H1 (cell line): ENCODE measurements around the gene UBE2V1. TPM values are rescaled to one million over a fixed set of nuclear protein-coding genes. Genes with fewer than 3 reads are reported as not detected.
"Not testable (repeated sequence)": the region's sequence is repeated elsewhere in the genome, so short reads cannot be mapped to it uniquely, and the experiment has no call there.

ENCODE experiments used
- CTCF ChIA-PET: fragments of 300-600 bp; sonication (Branson Sonifier 250); formaldehyde crosslinking; loops from one replicate; lab custom pipeline; 2021; ENCODE audit not compliant: partially characterized antibody; lab: Charles Lee
- POLR2A ChIA-PET: fragments of 300-600 bp; sonication (Branson Sonifier 250); formaldehyde crosslinking; loops from one replicate; lab custom pipeline; 2021; ENCODE audit warnings: inconsistent platforms; ENCODE audit not compliant: partially characterized antibody; lab: Charles Lee
- DNase-seq, 2 experiments: peaks; one replicate each; pipeline versions ENCODE4 v3.0.0 to v3.0.0-alpha.2; 2010 to 2022; ENCODE audit warnings: low spot score in 2 of 2, low read depth in 1 of 2, mixed read lengths in 1 of 2
- FAIRE-seq: peaks from 2 replicates; lab custom pipeline; 2011; peaks lifted over from hg19 to GRCh38; lab: Jason Lieb, UNC
- H2AFZ ChIP-seq: 2 replicates; pipeline ENCODE4 v1.8.1; 2012; ENCODE audit warnings: low read length, inconsistent platforms
- H2AK5ac ChIP-seq: 2 replicates; pipeline ENCODE4 v1.6.1; 2013; ENCODE audit warnings: low read depth, low read length
- H2BK120ac ChIP-seq: replicated peaks from 2 replicates; pipeline ENCODE3; 2013; ENCODE audit warnings: low read depth, low read length, inconsistent platforms
- H2BK12ac ChIP-seq: 2 replicates; pipeline ENCODE4 v1.6.1; 2013; ENCODE audit warnings: low read depth, low read length
- H2BK15ac ChIP-seq: 2 replicates; pipeline ENCODE4 v1.6.1; 2013; ENCODE audit warnings: low read length
- H2BK20ac ChIP-seq: 2 replicates; pipeline ENCODE4 v1.6.1; 2013; ENCODE audit warnings: low read length
- H2BK5ac ChIP-seq: 2 replicates; pipeline ENCODE4 v1.6.1; 2013; ENCODE audit warnings: low read depth, low read length
- H3K14ac ChIP-seq: 2 replicates; pipeline ENCODE4 v1.6.1; 2013; ENCODE audit warnings: inconsistent platforms; ENCODE audit not compliant: insufficient read length
- H3K18ac ChIP-seq: 2 replicates; pipeline ENCODE4 v1.6.1; 2013; ENCODE audit warnings: low read length; ENCODE audit errors: extremely low read depth
- H3K23ac ChIP-seq: 2 replicates; pipeline ENCODE4 v1.6.1; 2013; ENCODE audit warnings: inconsistent platforms; ENCODE audit not compliant: insufficient read length
- H3K23me2 ChIP-seq: 2 replicates; pipeline ENCODE4 v1.6.1; 2013; ENCODE audit warnings: low read depth, low read length
- H3K27ac ChIP-seq: 2 replicates; pipeline ENCODE4 v1.6.1; 2011; ENCODE audit warnings: low read depth, low read length, inconsistent platforms
- H3K27me3 ChIP-seq, 4 experiments: replicated peaks in 1 of 4; 1 replicate in 1 of 4; 2 replicates in 3 of 4; pipeline versions ENCODE4 v1.6.1 to v1.8.1; 2011 to 2013; ENCODE audit warnings: low read length in 3 of 4, mild to moderate bottlenecking in 3 of 4, inconsistent platforms in 2 of 4, mixed read lengths in 2 of 4, moderate library complexity in 1 of 4; ENCODE audit not compliant: control insufficient read depth in 3 of 4, insufficient read depth in 3 of 4; ENCODE audit errors: extremely low read depth in 1 of 4
- H3K36me3 ChIP-seq, 4 experiments: 2 replicates each; pipeline versions ENCODE4 v1.6.1 to v1.8.1; 2011 to 2013; ENCODE audit warnings: mild to moderate bottlenecking in 4 of 4, low read length in 3 of 4, moderate library complexity in 2 of 4, control low read depth in 1 of 4, inconsistent platforms in 1 of 4; ENCODE audit not compliant: insufficient read depth in 4 of 4, control insufficient read depth in 2 of 4
- H3K4ac ChIP-seq: replicated peaks from 2 replicates; pipeline ENCODE3; 2013; ENCODE audit warnings: low read length, low read depth, mixed read lengths, inconsistent platforms; ENCODE audit not compliant: insufficient read length
- H3K4me1 ChIP-seq, 4 experiments: replicated peaks in 1 of 4; 1 replicate in 1 of 4; 2 replicates in 3 of 4; pipeline versions ENCODE4 v1.6.1 to v1.8.1; 2011 to 2013; ENCODE audit warnings: low read length in 3 of 4, inconsistent platforms in 2 of 4, mixed read lengths in 1 of 4; ENCODE audit not compliant: insufficient read depth in 4 of 4, control insufficient read depth in 3 of 4
- H3K4me2 ChIP-seq, 2 experiments: 2 replicates each; pipeline versions ENCODE4 v1.6.1 to v1.8.1; 2011 to 2013; ENCODE audit warnings: low read depth in 2 of 2, low read length in 2 of 2, control low read depth in 1 of 2, inconsistent platforms in 1 of 2, mild to moderate bottlenecking in 1 of 2; ENCODE audit not compliant: insufficient read depth in 1 of 2
- H3K4me3 ChIP-seq, 4 experiments: fragments of 200-600, 300-600 bp in 1 of 4; sonication (generic), shearing (Covaris generic), sonication (Bioruptor Twin) in 1 of 4; 2 replicates each; pipeline versions ENCODE4 v1.5.1 to v1.8.1; 2011 to 2016; ENCODE audit warnings: low read length in 4 of 4, low read depth in 3 of 4, control low read depth in 2 of 4, inconsistent platforms in 2 of 4, mild to moderate bottlenecking in 2 of 4, mixed read lengths in 1 of 4, moderate library complexity in 1 of 4; ENCODE audit not compliant: insufficient read depth in 2 of 4; ENCODE audit errors: extremely low read depth in 1 of 4
- H3K56ac ChIP-seq: replicated peaks from 2 replicates; pipeline ENCODE3; 2013; ENCODE audit warnings: low read depth, mild to moderate bottlenecking, mixed read lengths, low read length, inconsistent platforms; ENCODE audit not compliant: insufficient read length
- H3K79me1 ChIP-seq: 2 replicates; pipeline ENCODE4 v1.6.1; 2013; ENCODE audit warnings: low read depth, low read length, control low read depth
- H3K79me2 ChIP-seq, 2 experiments: 2 replicates each; pipeline versions ENCODE4 v1.6.1 to v1.8.1; 2012 to 2013; ENCODE audit warnings: low read length in 2 of 2, mild to moderate bottlenecking in 2 of 2, inconsistent platforms in 1 of 2; ENCODE audit not compliant: insufficient read depth in 2 of 2, control insufficient read depth in 1 of 2
- H3K9ac ChIP-seq, 4 experiments: replicated peaks in 1 of 4; 1 replicate in 1 of 4; 2 replicates in 3 of 4; pipeline versions ENCODE4 v1.6.1 to v1.8.1; 2011 to 2013; ENCODE audit warnings: low read depth in 3 of 4, low read length in 3 of 4, control low read depth in 2 of 4, mild to moderate bottlenecking in 2 of 4, moderate library complexity in 2 of 4, inconsistent platforms in 1 of 4; ENCODE audit errors: extremely low read depth in 1 of 4
- H3K9me3 ChIP-seq, 2 experiments: 2 replicates each; pipeline versions ENCODE4 v1.6.1 to v1.8.1; 2012 to 2013; ENCODE audit warnings: mild to moderate bottlenecking in 2 of 2, moderate library complexity in 2 of 2, control low read depth in 1 of 2, inconsistent platforms in 1 of 2, low read depth in 1 of 2, low read length in 1 of 2, mixed read lengths in 1 of 2; ENCODE audit not compliant: insufficient read depth in 2 of 2
- H4K20me1 ChIP-seq, 2 experiments: replicated peaks in 1 of 2; 2 replicates each; pipeline versions ENCODE3 to v1.8.1; 2011 to 2013; ENCODE audit warnings: inconsistent platforms in 2 of 2, low read length in 2 of 2, mild to moderate bottlenecking in 1 of 2; ENCODE audit not compliant: insufficient read depth in 2 of 2, control insufficient read depth in 1 of 2
- H4K5ac ChIP-seq: 2 replicates; pipeline ENCODE4 v1.6.1; 2013; ENCODE audit warnings: low read length, low read depth, mixed read lengths, inconsistent platforms; ENCODE audit not compliant: insufficient read length
- H4K8ac ChIP-seq: 2 replicates; pipeline ENCODE4 v1.8.0; 2013; ENCODE audit warnings: mild to moderate bottlenecking, moderate library complexity, low read length, inconsistent platforms; ENCODE audit not compliant: insufficient read depth; ENCODE audit errors: extremely low read depth
- H4K91ac ChIP-seq: replicated peaks from 2 replicates; pipeline ENCODE3; 2013; ENCODE audit warnings: low read length, mixed read lengths, inconsistent platforms; ENCODE audit not compliant: insufficient read length
- WGBS, 2 experiments: shearing (Covaris generic) in 1 of 2; methylation state at CpG; one replicate each; pipeline versions ENCODE4 v1.1.6 to v1.1.7; 2013 to 2015; ENCODE audit warnings: low lambda C conversion rate in 2 of 2, mixed read lengths in 2 of 2, inconsistent platforms in 1 of 2, low coverage in 1 of 2, missing lambda C conversion rate in 1 of 2; ENCODE audit not compliant: insufficient replicate concordance in 2 of 2, insufficient coverage in 1 of 2, insufficient read length in 1 of 2; ENCODE audit errors: extremely low coverage in 1 of 2, missing lambda C conversion rate in 1 of 2; 5-methylcytosine and 5-hydroxymethylcytosine counted together
- polyA plus RNA-seq, 7 experiments: library from polyadenylated mRNA; depleted of rRNA in 3 of 7; stranded (reverse) in 5 of 7; unstranded in 2 of 7; fragments of >200 nt in 5 of 7; fragments of 200-250 nt in 2 of 7; gene quantifications; 1 replicate in 5 of 7; 2 replicates in 1 of 7; 4 replicates in 1 of 7; pipeline versions ENCODE4 v1.2.1 to v1.2.3, GENCODE V29; 2011 to 2013; ENCODE audit warnings: missing spikeins in 2 of 7, mixed read lengths in 2 of 7
- total RNA-seq: library from RNA; stranded (reverse); fragmentation: NEBNext Ultra II Directional; extraction: Animal tissue kit (Norgen Biotek cat#: 25700); gene quantifications from 2 replicates; pipeline ENCODE4 v1.2.1, GENCODE V29; 2021

Gene UBE2V1
- total and polyA plus RNA-seq, 2 of the 8 experiments (the other 6 are each of a cell fraction or from before 2014, with no cell fraction given): 141 to 184 TPM

- not testable (repeated sequence) for H3K27me3 ChIP-seq, H3K4ac ChIP-seq, H3K4me1 ChIP-seq, H2BK120ac ChIP-seq, H3K36me3 ChIP-seq, H3K27ac ChIP-seq, DNase-seq, H4K91ac ChIP-seq, H3K9ac ChIP-seq, H2BK12ac ChIP-seq, H4K20me1 ChIP-seq, H2BK20ac ChIP-seq, H3K14ac ChIP-seq, H2AK5ac ChIP-seq, H3K4me2 ChIP-seq, H3K23me2 ChIP-seq, H3K23ac ChIP-seq, FAIRE-seq, H2BK5ac ChIP-seq, H3K79me1 ChIP-seq, H2BK15ac ChIP-seq, H3K18ac ChIP-seq, H3K56ac ChIP-seq, H3K9me3 ChIP-seq, H2AFZ ChIP-seq, H3K79me2 ChIP-seq, H4K8ac ChIP-seq, H3K4me3 ChIP-seq, H4K5ac ChIP-seq
- WGBS, 2 experiments: 97% methylated on average over 6 of the region's 6 CpGs; no CpG with 5 or more reads in 1 of the 2 experiments
- ChIA-PET POLR2A (interaction anchor here (19.2 kb wide), 1 partner anchor 80 kb away, joined by 287 read pairs; the partner anchor contains the start of gene SNAI1), CTCF (interaction anchor here (1.1 to 21.4 kb wide), 5 partner anchors 6 to 81 kb away, joined by 4 to 514 read pairs (median 6); partner anchors contain the start of gene SNAI1)
Measured at GRCh38 chr20:50063763-50064162, 49.2 kb downstream of the UBE2V1 start.
